NCI-H2107 (cell line): Measurements from ENCODE around the gene WNT9A.
"Not testable (repeated sequence)": the region's sequence is repeated elsewhere in the genome, so short reads cannot be mapped to it uniquely, and the experiment has no call there.

Experiments used
- DNase-seq: peaks from one replicate; lab custom pipeline; 2025; lab: John Stamatoyannopoulos, UW

WNT9A gene

DNA sequence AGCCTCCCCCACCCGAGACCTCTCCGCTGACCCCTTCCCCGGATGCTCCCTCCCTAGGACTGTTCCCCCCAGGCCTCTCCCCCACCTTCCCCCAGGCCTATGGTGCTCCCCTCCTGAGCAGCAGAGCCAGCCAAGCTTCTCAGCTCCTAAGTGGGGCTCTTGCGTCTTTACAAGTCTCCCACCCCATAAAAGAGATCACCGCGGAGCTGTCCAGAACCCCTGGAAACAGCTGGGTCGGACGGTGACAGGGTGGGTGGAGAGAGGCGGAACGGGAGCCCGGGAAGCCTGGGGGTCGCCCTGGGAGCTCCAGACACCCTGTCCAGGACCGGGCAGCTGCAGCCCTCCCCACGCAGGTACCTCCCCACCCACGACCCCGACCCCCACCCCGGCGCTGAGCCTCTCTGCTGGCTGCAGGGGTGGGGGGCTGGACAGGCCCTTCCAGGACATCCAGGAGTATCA is 61.2 kb downstream of the WNT9A start:
- DNase-seq = no peak

DNA sequence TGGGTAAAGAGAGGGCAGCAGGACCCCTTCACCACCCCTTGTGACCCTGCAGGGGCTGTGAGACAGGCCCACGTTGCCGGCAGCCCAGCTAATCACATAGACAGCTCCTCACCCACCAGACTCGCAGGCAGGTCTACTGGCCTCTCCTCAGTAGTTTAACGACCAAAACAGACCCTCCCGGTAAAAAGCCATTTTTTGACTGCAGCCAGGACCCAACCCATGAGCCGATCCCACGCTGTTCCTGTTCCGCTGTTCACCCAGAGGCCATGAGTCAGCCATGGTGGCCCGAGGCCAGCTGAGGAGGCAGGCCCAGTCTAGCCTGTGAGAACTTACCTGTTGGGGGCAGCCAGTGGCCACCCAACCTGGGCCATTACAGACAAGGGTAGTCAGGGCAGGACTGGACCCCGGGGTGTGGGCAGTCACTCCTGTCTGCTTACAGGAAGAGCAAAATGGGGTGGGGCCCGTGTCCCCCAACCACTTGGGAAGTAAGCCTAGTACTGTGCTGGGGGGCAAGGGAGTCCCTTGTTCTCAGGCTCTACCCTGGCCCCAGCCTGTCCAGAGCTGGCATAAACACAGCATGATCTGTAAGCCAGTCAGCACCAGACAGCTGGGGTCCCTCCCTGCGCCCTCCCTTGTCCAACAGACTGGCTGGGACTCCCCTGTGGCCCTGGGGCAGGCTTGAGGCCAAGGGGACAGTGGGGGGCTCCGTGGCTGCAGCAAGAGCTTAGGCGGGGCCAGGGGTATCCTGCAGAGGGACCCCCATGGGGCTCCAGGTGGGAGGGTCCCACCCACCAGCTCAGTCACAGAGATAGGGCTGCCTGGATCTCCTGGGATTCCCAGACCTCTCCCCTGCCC is 61.9 kb downstream of the WNT9A start:
- no peak for DNase-seq

DNA sequence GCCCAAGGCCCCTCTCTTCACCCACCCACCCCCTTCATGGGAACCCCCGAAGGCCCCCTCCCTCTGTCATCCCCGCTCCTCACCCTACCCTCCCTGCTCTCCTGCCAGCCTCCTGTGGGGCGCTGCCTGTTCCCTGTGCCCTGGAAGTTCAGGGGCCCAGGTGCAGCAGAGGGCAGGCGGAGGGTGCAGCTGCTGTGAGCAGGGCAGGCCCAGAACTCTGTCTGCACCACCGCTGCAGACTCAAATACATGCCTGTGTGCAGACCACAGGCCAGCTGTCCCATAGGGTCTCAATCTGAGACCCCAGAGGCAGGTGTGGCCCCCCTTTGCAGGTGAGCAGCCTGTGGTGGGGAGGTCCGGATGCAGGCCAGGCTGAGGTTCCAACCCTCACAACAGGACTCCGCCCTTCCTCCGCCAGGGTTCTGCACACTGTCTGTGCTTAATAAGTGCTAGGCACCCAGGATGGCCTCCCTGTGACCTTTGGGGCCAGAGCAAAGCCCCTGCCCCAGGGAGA is 62.5 kb downstream of the WNT9A start:
- no peak for DNase-seq

DNA sequence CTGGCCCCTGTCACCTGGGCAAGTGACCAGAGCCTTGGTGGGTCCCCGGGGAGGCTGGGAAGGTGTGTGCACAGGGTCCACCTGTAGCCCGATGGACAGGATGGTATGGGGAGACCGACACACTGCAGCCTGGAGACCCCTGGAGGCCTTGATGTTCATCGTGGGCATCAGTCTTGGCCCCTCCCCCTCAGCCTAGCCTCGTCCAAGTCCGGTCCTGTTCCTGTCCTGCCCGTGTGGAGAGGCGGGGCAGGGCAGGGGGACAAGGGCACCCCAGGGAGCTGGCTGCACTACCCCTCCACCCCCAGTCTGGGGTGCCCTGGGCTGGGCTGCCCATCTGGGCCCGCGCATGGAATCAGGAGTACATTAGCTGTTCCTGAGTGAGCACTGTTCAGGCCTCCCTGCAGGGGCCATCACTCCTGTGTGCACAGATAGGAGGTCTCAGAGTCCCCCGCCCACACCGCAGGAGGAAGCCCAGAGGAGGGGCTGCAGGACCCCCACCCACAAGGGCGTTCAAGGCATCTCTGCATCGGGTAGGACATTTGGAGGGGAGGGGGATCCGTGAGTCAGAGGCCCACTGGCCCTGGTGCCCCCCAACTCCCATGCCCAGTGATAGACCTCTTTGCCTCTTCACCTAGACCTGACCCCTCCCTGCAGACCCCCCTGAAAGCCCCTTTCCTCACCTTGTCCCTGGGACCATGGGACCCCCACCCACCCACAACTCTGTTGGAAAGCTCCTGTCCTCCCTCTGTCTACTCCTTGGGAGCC is 63.2 kb downstream of the WNT9A start:
- DNase-seq = no peak

GRCh38 chr1:227883641-227884301 is 64.0 kb downstream of the WNT9A start:
- DNase-seq = no peak

DNA sequence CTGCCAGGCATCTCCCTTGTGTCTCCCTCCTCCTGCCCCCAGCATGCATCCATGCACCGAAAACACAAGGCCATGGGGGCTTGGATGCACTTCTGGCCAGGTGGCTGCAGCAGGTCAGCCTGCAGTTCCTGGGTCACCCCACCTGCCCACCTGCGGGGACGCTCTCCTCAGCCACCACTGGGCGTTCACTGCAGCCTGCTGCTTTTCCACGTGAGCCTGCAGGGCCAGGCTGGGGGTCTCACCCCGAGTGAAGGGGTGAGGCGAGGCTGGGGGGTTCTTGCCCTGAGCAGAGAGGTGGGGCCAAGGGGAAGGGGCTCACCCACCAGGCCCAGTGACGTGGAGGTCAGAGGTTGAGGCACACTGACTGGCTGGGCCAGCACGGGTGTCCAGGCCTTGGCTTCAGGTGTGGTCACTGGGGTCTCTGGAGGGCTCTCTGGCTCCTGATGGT is 64.6 kb downstream of the WNT9A start:
- no peak for DNase-seq

DNA sequence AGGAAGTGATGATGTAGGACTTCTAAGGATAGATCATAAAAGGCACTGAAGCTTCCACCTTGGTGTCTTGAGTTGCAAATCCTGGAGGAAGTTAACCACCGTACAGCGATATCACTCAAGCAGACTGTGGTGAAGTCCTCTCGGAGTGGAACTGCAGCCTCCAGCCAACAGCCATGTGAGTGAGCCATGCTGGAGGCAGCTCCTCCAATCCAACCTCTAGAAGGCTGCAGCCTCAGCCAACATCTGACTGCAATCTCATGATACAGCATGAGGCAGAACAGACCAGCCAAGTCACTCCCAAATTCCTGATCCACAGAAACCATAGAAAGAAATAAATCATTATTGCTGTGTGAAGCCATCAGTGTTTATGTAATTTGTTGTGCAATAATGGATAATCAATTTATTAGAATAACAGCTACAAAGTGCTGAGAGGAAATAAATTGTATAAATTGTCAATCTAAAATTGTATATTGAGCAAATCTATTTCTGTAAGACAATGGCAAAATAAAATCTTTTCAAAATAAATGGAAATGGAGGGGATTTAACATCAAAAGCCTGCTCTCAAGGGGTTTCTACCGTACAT is 67.3 kb downstream of the WNT9A start:
- DNase-seq = no peak

- DNase-seq = not testable (repeated sequence)
These were observed 69.9 kb downstream of the WNT9A start for GRCh38 chr1:227877810-227878209.

DNA sequence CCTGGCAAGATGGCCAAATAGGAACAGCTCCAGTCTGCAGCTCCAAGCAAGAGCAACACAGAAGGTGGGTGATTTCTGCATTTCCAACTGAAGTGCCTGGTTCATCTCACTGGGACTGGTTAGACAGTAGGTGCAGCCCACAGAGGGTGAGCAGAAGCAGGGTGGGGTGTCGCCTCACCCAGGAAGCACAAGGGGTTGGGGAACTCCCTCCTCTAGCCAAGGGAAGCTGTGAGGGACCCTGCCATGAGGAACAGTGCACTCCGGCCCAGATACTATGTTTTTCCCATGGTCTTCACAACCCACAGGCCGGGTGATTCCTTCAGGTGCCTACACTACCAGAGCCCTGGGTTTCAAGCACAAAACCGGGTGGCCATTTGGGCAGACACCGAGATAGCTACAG is 75.8 kb downstream of the WNT9A start:
- DNase-seq = not testable (repeated sequence)

- DNase-seq = no peak
These were observed 77.4 kb downstream of the WNT9A start for GRCh38 chr1:227870366-227870765.

- DNase-seq = no peak
These were observed 77.9 kb downstream of the WNT9A start for GRCh38 chr1:227869851-227870305.

GRCh38 chr1:227869279-227869842 is 78.4 kb downstream of the WNT9A start:
- no peak for DNase-seq
